C4-2B (cell line): ENCODE measurements around the gene HELZ.
"Not testable (repeated sequence)": the region's sequence is repeated elsewhere in the genome, so short reads cannot be mapped to it uniquely, and the experiment has no call there.

Source experiments
- ZFX ChIP-seq: fragments of 450-650 bp; IDR thresholded peaks from 2 replicates; pipeline ENCODE4 v1.6.1; 2017
- TF ChIP-seq, protein P1 (sequence below): fragments of 450-650 bp; conservative IDR thresholded peaks from 2 replicates; pipeline ENCODE4 v1.5.1; 2017; ENCODE audit warnings: mild to moderate bottlenecking

DNA sequence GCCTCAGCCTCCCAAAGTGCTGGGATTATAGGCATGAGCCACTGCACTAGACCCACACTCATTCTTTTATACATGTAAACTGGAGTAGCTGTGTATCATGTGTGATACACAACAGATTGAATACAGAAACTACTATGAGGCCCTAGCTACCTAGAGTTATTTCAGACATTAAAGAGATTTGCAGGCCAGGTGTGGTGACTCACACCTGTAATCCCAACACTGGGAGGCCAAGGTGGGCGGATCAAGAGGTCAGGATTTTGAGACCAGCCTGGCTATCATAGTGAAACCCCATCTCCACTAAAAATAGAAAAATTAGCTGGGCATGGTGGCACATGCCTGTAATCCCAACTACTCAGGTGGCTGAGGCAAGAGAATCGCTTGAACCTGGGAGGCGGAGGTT, 41.8 kb upstream of the HELZ start:
- TF ChIP-seq, protein P1, sequence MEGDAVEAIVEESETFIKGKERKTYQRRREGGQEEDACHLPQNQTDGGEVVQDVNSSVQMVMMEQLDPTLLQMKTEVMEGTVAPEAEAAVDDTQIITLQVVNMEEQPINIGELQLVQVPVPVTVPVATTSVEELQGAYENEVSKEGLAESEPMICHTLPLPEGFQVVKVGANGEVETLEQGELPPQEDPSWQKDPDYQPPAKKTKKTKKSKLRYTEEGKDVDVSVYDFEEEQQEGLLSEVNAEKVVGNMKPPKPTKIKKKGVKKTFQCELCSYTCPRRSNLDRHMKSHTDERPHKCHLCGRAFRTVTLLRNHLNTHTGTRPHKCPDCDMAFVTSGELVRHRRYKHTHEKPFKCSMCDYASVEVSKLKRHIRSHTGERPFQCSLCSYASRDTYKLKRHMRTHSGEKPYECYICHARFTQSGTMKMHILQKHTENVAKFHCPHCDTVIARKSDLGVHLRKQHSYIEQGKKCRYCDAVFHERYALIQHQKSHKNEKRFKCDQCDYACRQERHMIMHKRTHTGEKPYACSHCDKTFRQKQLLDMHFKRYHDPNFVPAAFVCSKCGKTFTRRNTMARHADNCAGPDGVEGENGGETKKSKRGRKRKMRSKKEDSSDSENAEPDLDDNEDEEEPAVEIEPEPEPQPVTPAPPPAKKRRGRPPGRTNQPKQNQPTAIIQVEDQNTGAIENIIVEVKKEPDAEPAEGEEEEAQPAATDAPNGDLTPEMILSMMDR: not testable (repeated sequence)
- TF ChIP-seq ZFX: not testable (repeated sequence)
